GM23338 (cell line): ENCODE data around the gene BDKRB1. TPM values are rescaled to one million over a fixed set of nuclear protein-coding genes. Genes with fewer than 3 reads are reported as not detected.

ENCODE experiments used
- ATAC-seq: fragments of 200-7000 bp; cut with Tn5 transposase; 3 replicates; pipeline ENCODE4 v1.9.1; 2020
- DNase-seq: peaks from one replicate; pipeline ENCODE4 v3.0.0-alpha.2; 2015; ENCODE audit warnings: low spot score
- H2AFZ ChIP-seq: fragments of 200-600 bp; sonication (generic); 2 replicates; pipeline ENCODE4 v1.8.0; 2016; ENCODE audit warnings: antibody characterized with exemption, mild to moderate bottlenecking, moderate library complexity
- H3F3A ChIP-seq: fragments of 200-600 bp; sonication (generic); replicated peaks from 2 replicates; pipeline ENCODE4 v1.8.0; 2017; ENCODE audit warnings: antibody characterized with exemption, mixed run types, low read depth
- H3K27ac ChIP-seq: fragments of 200-600 bp; sonication (generic); 2 replicates; pipeline ENCODE4 v1.6.1; 2016; ENCODE audit warnings: low read depth
- H3K27me3 ChIP-seq: fragments of 200-600 bp; sonication (generic); 2 replicates; pipeline ENCODE4 v1.8.0; 2016; ENCODE audit warnings: mild to moderate bottlenecking, mixed run types, moderate library complexity; ENCODE audit not compliant: insufficient read depth
- H3K36me3 ChIP-seq: fragments of 200-600 bp; sonication (generic); 2 replicates; pipeline ENCODE4 v1.8.0; 2016; ENCODE audit warnings: mild to moderate bottlenecking; ENCODE audit not compliant: insufficient read depth
- H3K4me1 ChIP-seq: fragments of 200-600 bp; sonication (generic); 2 replicates; pipeline ENCODE4 v1.8.0; 2016; ENCODE audit warnings: mild to moderate bottlenecking, moderate library complexity; ENCODE audit not compliant: insufficient read depth
- H3K4me2 ChIP-seq: fragments of 200-600 bp; sonication (generic); 2 replicates; pipeline ENCODE4 v1.7.1; 2017; ENCODE audit warnings: mixed run types
- H3K4me3 ChIP-seq: fragments of 200-600 bp; sonication (generic); 2 replicates; pipeline ENCODE4 v1.6.1; 2016; ENCODE audit warnings: mixed run types
- H3K79me2 ChIP-seq: fragments of 200-600 bp; sonication (generic); replicated peaks from 2 replicates; pipeline ENCODE4 v1.8.0; 2017; ENCODE audit warnings: mild to moderate bottlenecking; ENCODE audit not compliant: insufficient read depth
- H3K9me2 ChIP-seq: fragments of 200-600 bp; sonication (generic); 2 replicates; pipeline ENCODE4 v1.8.0; 2017; ENCODE audit not compliant: insufficient read depth
- H4K20me1 ChIP-seq: fragments of 200-600 bp; sonication (generic); replicated peaks from 2 replicates; pipeline ENCODE4 v1.8.0; 2017; ENCODE audit warnings: mild to moderate bottlenecking; ENCODE audit not compliant: insufficient read depth
- H3K27ac Mint-ChIP-seq: 2 replicates; pipeline ENCODE4 v1.8.0; 2020; ENCODE audit warnings: inconsistent platforms, mild to moderate bottlenecking, moderate library complexity, mixed read lengths
- H3K27me3 Mint-ChIP-seq: 3 replicates; pipeline ENCODE4 v1.8.0; 2022; ENCODE audit warnings: low read depth, mild to moderate bottlenecking, moderate library complexity, mixed read lengths, inconsistent platforms; ENCODE audit not compliant: insufficient read depth, poor library complexity
- H3K36me3 Mint-ChIP-seq: 3 replicates; pipeline ENCODE4 v1.8.0; 2021; ENCODE audit warnings: low read depth, mild to moderate bottlenecking, inconsistent platforms, moderate library complexity, mixed read lengths
- H3K4me1 Mint-ChIP-seq: 3 replicates; pipeline ENCODE4 v1.8.0; 2020; ENCODE audit warnings: mild to moderate bottlenecking, inconsistent platforms, mixed read lengths
- H3K4me3 Mint-ChIP-seq: 3 replicates; pipeline ENCODE4 v1.8.0; 2021; ENCODE audit warnings: moderate library complexity, mild to moderate bottlenecking, inconsistent platforms, mixed read lengths
- H3K9me3 Mint-ChIP-seq: 3 replicates; pipeline ENCODE4 v1.8.0; 2020; ENCODE audit warnings: moderate library complexity, mild to moderate bottlenecking, inconsistent platforms, mixed read lengths
- EZH2 ChIP-seq: fragments of 200-600 bp; sonication (generic); IDR thresholded peaks from one replicate; pipeline ENCODE4 v1.8.0; 2017; ENCODE audit warnings: antibody characterized with exemption, mild to moderate bottlenecking, low read depth; ENCODE audit not compliant: unreplicated experiment
- polyA plus RNA-seq: library from polyadenylated mRNA; unstranded; fragments of >200 nt; fragmentation: Nextera tagmentation; extraction: Ambion mirVana; gene quantifications from 2 replicates; pipeline ENCODE4 v1.2.1, GENCODE V29; 2016
- total RNA-seq: library from RNA; depleted of rRNA; stranded (reverse); fragments of >200 nt; shearing (Covaris generic); gene quantifications from 2 replicates; pipeline ENCODE4 v1.2.3, GENCODE V29; 2014
- TF ChIP-seq, protein P1 (sequence below), 2 experiments: fragments of 200-600 bp in 1 of 2; sonication (generic) in 1 of 2; conservative IDR thresholded peaks; 2 replicates each; pipeline versions ENCODE4 v1.5.1 to v1.6.1; 2016 to 2017; ENCODE audit warnings: antibody characterized with exemption in 2 of 2, low read depth in 2 of 2, mild to moderate bottlenecking in 2 of 2, moderate library complexity in 1 of 2
- TF ChIP-seq, protein P2 (sequence below): fragments of 250-450 bp; sonication (Bioruptor Pico); IDR thresholded peaks from 2 replicates; pipeline ENCODE4 v1.5.0; 2020; ENCODE audit warnings: mild to moderate bottlenecking, moderate library complexity

BDKRB1 gene
- total and polyA plus RNA-seq, 2 experiments from 2014 or later, result not detected

DNA sequence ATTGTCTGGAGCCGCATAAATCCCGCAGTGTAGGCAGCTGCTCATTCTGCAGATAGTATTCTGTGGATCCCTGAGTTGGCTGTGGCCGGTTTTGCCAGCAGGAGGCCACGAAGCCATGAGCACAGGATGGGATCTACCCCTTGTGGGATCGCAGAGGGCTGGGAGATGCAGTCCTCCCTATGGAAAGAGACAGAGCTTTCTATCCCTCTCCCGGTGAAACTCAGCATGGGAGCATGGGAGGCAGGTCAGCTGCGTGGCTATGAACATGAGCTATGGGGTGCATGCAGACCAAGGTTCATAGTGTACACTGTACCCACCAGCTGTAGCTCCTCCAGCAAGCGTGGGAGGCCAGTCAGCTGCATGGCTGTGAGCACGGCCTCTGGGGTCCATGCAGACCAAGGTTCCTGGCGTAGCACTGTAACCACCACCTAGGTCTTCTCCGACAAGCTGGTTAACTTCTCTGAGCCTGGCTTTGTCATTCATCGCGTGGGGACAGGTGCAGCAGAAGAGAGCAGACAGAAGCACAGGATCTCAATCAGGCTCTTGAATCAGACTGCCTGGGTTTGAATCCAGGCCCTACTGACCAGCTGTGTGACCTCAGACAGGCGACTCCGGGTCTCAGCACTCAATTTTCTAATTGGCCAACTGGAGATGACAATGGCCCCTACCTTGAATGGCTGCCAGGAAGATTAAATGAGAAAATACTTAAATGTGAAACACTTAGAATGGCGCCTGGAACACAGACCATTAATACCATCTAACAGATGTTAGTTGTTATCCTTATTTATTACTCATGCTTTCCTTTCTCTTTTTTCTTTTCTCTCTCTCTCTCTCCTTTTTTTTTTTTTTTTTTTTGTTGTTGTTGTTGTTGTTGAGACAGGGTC, 6.0 kb downstream of the BDKRB1 start:
- Histone ChIP-seq H3K27ac (no peak overlapping the region), H3K4me2 (no peak overlapping the region), H3F3A (no peaks in the 10 kb centered on the region), H3K4me1 (no peaks in the 10 kb centered on the region), H3K36me3 (no peaks in the 10 kb centered on the region), H4K20me1 (no peaks in the 10 kb centered on the region), H3K9me2 (peaks cover 3% of the 10 kb centered on the region; the same call in 1 of the 2 replicates), H3K27me3 (no peaks in the 10 kb centered on the region), H2AFZ (no peak overlapping the region), H3K79me2 (no peaks in the 10 kb centered on the region), H3K4me3 (no peak overlapping the region)
- no peaks in the 10 kb centered on the region; the same call in 2 of the 3 replicates for H3K36me3 Mint-ChIP-seq
- no peak for TF ChIP-seq EZH2
- TF ChIP-seq, protein P1, sequence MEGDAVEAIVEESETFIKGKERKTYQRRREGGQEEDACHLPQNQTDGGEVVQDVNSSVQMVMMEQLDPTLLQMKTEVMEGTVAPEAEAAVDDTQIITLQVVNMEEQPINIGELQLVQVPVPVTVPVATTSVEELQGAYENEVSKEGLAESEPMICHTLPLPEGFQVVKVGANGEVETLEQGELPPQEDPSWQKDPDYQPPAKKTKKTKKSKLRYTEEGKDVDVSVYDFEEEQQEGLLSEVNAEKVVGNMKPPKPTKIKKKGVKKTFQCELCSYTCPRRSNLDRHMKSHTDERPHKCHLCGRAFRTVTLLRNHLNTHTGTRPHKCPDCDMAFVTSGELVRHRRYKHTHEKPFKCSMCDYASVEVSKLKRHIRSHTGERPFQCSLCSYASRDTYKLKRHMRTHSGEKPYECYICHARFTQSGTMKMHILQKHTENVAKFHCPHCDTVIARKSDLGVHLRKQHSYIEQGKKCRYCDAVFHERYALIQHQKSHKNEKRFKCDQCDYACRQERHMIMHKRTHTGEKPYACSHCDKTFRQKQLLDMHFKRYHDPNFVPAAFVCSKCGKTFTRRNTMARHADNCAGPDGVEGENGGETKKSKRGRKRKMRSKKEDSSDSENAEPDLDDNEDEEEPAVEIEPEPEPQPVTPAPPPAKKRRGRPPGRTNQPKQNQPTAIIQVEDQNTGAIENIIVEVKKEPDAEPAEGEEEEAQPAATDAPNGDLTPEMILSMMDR (conservative IDR thresholded peaks at IDR 0.05; ENCODE audit: low read depth in 2 of 2), result 0 out of 4 replicates have a peak, but pooled peaks of 1 of the 2 experiments have one; percentile 3
- H3K4me1 Mint-ChIP-seq, result no peaks in the 10 kb centered on the region
- H3K4me3 Mint-ChIP-seq, result no peak overlapping the region
- no peaks in the 10 kb centered on the region; the same call in 1 of the 3 replicates for H3K9me3 Mint-ChIP-seq
- H3K27ac Mint-ChIP-seq, result no peak overlapping the region
- ATAC-seq, result no peak
- DNase-seq, result no peak
- H3K27me3 Mint-ChIP-seq, result peaks cover 9% of the 10 kb centered on the region

DNA sequence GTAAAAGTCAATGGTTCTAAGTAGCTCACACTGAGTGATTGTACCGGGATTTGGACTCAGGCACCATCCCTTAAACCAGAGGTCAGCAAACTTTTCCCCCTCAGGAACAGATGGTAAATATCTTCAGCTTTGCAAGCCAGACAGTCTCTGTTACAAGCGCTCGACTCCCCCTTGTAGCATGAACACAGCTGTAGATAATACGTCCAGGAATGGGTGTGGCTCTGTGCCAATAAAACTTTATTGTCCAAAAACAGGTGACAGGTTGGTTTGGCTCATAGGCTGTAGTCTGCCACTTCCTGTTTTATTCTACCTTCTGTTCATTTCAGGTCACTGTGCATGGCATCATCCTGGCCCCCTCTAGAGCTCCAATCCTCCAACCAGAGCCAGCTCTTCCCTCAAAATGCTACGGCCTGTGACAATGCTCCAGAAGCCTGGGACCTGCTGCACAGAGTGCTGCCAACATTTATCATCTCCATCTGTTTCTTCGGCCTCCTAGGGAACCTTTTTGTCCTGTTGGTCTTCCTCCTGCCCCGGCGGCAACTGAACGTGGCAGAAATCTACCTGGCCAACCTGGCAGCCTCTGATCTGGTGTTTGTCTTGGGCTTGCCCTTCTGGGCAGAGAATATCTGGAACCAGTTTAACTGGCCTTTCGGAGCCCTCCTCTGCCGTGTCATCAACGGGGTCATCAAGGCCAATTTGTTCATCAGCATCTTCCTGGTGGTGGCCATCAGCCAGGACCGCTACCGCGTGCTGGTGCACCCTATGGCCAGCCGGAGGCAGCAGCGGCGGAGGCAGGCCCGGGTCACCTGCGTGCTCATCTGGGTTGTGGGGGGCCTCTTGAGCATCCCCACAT, 7.6 kb downstream of the BDKRB1 start:
- ATAC-seq, result peak; percentile 38; the same call in 1 of the 3 replicates
- H4K20me1 ChIP-seq, result no peaks in the 10 kb centered on the region
- H3K4me3 ChIP-seq, result no peak overlapping the region
- no peaks in the 10 kb centered on the region for H3K4me1 ChIP-seq
- Mint-ChIP-seq H3K9me3 (no peaks in the 10 kb centered on the region; the same call in 1 of the 3 replicates), H3K27me3 (peaks cover 10% of the 10 kb centered on the region), H3K36me3 (no peaks in the 10 kb centered on the region; the same call in 2 of the 3 replicates), H3K4me1 (no peaks in the 10 kb centered on the region), H3K4me3 (no peak overlapping the region), H3K27ac (no peak overlapping the region)
- TF ChIP-seq, protein P1 (conservative IDR thresholded peaks at IDR 0.05; ENCODE audit: low read depth in 2 of 2), result peak in 1 of 2 experiments; percentile 26; a peak in 2 of 4 replicates
- TF ChIP-seq EZH2, result no peak
- TF ChIP-seq, protein P2, sequence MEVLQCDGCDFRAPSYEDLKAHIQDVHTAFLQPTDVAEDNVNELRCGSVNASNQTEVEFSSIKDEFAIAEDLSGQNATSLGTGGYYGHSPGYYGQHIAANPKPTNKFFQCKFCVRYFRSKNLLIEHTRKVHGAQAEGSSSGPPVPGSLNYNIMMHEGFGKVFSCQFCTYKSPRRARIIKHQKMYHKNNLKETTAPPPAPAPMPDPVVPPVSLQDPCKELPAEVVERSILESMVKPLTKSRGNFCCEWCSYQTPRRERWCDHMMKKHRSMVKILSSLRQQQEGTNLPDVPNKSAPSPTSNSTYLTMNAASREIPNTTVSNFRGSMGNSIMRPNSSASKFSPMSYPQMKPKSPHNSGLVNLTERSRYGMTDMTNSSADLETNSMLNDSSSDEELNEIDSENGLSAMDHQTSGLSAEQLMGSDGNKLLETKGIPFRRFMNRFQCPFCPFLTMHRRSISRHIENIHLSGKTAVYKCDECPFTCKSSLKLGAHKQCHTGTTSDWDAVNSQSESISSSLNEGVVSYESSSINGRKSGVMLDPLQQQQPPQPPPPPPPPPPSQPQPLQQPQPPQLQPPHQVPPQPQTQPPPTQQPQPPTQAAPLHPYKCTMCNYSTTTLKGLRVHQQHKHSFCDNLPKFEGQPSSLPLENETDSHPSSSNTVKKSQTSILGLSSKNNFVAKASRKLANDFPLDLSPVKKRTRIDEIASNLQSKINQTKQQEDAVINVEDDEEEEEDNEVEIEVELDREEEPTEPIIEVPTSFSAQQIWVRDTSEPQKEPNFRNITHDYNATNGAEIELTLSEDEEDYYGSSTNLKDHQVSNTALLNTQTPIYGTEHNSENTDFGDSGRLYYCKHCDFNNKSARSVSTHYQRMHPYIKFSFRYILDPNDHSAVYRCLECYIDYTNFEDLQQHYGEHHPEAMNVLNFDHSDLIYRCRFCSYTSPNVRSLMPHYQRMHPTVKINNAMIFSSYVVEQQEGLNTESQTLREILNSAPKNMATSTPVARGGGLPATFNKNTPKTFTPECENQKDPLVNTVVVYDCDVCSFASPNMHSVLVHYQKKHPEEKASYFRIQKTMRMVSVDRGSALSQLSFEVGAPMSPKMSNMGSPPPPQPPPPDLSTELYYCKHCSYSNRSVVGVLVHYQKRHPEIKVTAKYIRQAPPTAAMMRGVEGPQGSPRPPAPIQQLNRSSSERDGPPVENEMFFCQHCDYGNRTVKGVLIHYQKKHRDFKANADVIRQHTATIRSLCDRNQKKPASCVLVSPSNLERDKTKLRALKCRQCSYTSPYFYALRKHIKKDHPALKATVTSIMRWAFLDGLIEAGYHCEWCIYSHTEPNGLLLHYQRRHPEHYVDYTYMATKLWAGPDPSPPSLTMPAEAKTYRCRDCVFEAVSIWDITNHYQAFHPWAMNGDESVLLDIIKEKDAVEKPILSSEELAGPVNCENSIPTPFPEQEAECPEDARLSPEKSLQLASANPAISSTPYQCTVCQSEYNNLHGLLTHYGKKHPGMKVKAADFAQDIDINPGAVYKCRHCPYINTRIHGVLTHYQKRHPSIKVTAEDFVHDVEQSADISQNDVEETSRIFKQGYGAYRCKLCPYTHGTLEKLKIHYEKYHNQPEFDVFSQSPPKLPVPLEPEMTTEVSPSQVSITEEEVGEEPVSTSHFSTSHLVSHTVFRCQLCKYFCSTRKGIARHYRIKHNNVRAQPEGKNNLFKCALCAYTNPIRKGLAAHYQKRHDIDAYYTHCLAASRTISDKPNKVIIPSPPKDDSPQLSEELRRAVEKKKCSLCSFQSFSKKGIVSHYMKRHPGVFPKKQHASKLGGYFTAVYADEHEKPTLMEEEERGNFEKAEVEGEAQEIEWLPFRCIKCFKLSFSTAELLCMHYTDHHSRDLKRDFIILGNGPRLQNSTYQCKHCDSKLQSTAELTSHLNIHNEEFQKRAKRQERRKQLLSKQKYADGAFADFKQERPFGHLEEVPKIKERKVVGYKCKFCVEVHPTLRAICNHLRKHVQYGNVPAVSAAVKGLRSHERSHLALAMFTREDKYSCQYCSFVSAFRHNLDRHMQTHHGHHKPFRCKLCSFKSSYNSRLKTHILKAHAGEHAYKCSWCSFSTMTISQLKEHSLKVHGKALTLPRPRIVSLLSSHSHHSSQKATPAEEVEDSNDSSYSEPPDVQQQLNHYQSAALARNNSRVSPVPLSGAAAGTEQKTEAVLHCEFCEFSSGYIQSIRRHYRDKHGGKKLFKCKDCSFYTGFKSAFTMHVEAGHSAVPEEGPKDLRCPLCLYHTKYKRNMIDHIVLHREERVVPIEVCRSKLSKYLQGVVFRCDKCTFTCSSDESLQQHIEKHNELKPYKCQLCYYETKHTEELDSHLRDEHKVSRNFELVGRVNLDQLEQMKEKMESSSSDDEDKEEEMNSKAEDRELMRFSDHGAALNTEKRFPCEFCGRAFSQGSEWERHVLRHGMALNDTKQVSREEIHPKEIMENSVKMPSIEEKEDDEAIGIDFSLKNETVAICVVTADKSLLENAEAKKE (CRISPR knock-in tag), result no peak
- peaks cover 3% of the 10 kb centered on the region; the same call in 1 of the 2 replicates for H3K9me2 ChIP-seq
- H3K79me2 ChIP-seq, result no peaks in the 10 kb centered on the region
- H3K27me3 ChIP-seq, result no peaks in the 10 kb centered on the region
- H3K27ac ChIP-seq, result no peak overlapping the region
- no peaks in the 10 kb centered on the region for H3K36me3 ChIP-seq
- H3F3A ChIP-seq, result no peaks in the 10 kb centered on the region
- H2AFZ ChIP-seq, result no peak overlapping the region
- no peak overlapping the region for H3K4me2 ChIP-seq
- DNase-seq, result no peak
